Measurements from ENCODE around the gene PTPRG.

PTPRG gene

GRCh38 chr3:61535826-61536225 lies 25.5 kb upstream of the PTPRG start:
- TF ChIP-seq TEAD4 (IDR thresholded peaks at IDR 0.05) (no peak), EP300 (IDR thresholded peaks at IDR 0.05; ENCODE audit: borderline replicate concordance) (no peak), TAF1 (IDR thresholded peaks at IDR 0.05; ENCODE audit: low read depth) (no peak), YY1 (IDR thresholded peaks at IDR 0.05; ENCODE audit: low read depth) (no peak), CEBPB (IDR thresholded peaks at IDR 0.05) (no peak), MAX (IDR thresholded peaks at IDR 0.05) (no peak), NFIC (IDR thresholded peaks at IDR 0.05) (no peak), REST (IDR thresholded peaks at IDR 0.05; ENCODE audit: low read depth) (no peak), ZBTB7A (IDR thresholded peaks at IDR 0.05; ENCODE audit: low read depth) (no peak), TCF12 (IDR thresholded peaks at IDR 0.05; ENCODE audit: low read depth) (no peak), RAD21 (IDR thresholded peaks at IDR 0.05; ENCODE audit: low read depth) (no peak), FOXM1 (IDR thresholded peaks at IDR 0.05; ENCODE audit: borderline replicate concordance, low read depth) (no peak), EGR1 (IDR thresholded peaks at IDR 0.05) (no peak), CREB1 (IDR thresholded peaks at IDR 0.05; ENCODE audit: low read depth) (no peak)
- TF ChIP-seq, protein P1, sequence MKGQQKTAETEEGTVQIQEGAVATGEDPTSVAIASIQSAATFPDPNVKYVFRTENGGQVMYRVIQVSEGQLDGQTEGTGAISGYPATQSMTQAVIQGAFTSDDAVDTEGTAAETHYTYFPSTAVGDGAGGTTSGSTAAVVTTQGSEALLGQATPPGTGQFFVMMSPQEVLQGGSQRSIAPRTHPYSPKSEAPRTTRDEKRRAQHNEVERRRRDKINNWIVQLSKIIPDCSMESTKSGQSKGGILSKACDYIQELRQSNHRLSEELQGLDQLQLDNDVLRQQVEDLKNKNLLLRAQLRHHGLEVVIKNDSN (IDR thresholded peaks at IDR 0.05): no peak

GRCh38 chr3:61537366-61537765 lies 24.0 kb upstream of the PTPRG start:
- TF ChIP-seq MAX (IDR thresholded peaks at IDR 0.05) (no peak), TAF1 (IDR thresholded peaks at IDR 0.05; ENCODE audit: low read depth) (no peak), TEAD4 (IDR thresholded peaks at IDR 0.05) (no peak), EGR1 (IDR thresholded peaks at IDR 0.05) (no peak), FOXM1 (IDR thresholded peaks at IDR 0.05; ENCODE audit: borderline replicate concordance, low read depth) (no peak), RAD21 (IDR thresholded peaks at IDR 0.05; ENCODE audit: low read depth) (no peak), YY1 (IDR thresholded peaks at IDR 0.05; ENCODE audit: low read depth) (no peak), EP300 (IDR thresholded peaks at IDR 0.05; ENCODE audit: borderline replicate concordance) (no peak), CEBPB (IDR thresholded peaks at IDR 0.05) (no peak), CREB1 (IDR thresholded peaks at IDR 0.05; ENCODE audit: low read depth) (no peak), TCF12 (IDR thresholded peaks at IDR 0.05; ENCODE audit: low read depth) (no peak), REST (IDR thresholded peaks at IDR 0.05; ENCODE audit: low read depth) (no peak), ZBTB7A (IDR thresholded peaks at IDR 0.05; ENCODE audit: low read depth) (no peak), NFIC (IDR thresholded peaks at IDR 0.05) (no peak)
- TF ChIP-seq, protein P1 (IDR thresholded peaks at IDR 0.05): no peak

- TF ChIP-seq MAX (IDR thresholded peaks at IDR 0.05) (no peak), EGR1 (IDR thresholded peaks at IDR 0.05) (no peak), TAF1 (IDR thresholded peaks at IDR 0.05; ENCODE audit: low read depth) (no peak), CREB1 (IDR thresholded peaks at IDR 0.05; ENCODE audit: low read depth) (no peak), TEAD4 (IDR thresholded peaks at IDR 0.05) (no peak), TCF12 (IDR thresholded peaks at IDR 0.05; ENCODE audit: low read depth) (no peak), EP300 (IDR thresholded peaks at IDR 0.05; ENCODE audit: borderline replicate concordance) (no peak), NFIC (IDR thresholded peaks at IDR 0.05) (no peak), CEBPB (IDR thresholded peaks at IDR 0.05) (no peak), FOXM1 (IDR thresholded peaks at IDR 0.05; ENCODE audit: borderline replicate concordance, low read depth) (no peak), ZBTB7A (IDR thresholded peaks at IDR 0.05; ENCODE audit: low read depth) (no peak), REST (IDR thresholded peaks at IDR 0.05; ENCODE audit: low read depth) (no peak), YY1 (IDR thresholded peaks at IDR 0.05; ENCODE audit: low read depth) (no peak), RAD21 (IDR thresholded peaks at IDR 0.05; ENCODE audit: low read depth) (no peak)
- TF ChIP-seq, protein P1 (IDR thresholded peaks at IDR 0.05): no peak
Observed at GRCh38 chr3:61538486-61538885, 22.9 kb upstream of the PTPRG start.
